GM19397 (cell line): ENCODE measurements around the gene HOXB3.
"Not testable (repeated sequence)": the region's sequence is repeated elsewhere in the genome, so short reads cannot be mapped to it uniquely, and the experiment has no call there.

Experiments
- ATAC-seq: cut with Tn5 transposase; IDR thresholded peaks from one replicate; pipeline ENCODE4 v1.9.1; 2021; ENCODE audit warnings: mild to moderate bottlenecking, moderate library complexity; ENCODE audit not compliant: unreplicated experiment

HOXB3 gene

GRCh38 chr17:48547808-48548522 lies 42.1 kb downstream of the HOXB3 start:
- ATAC-seq = no peak

GRCh38 chr17:48546924-48547807 lies 42.9 kb downstream of the HOXB3 start:
- no peak for ATAC-seq

GRCh38 chr17:48546137-48546923 lies 43.7 kb downstream of the HOXB3 start:
- ATAC-seq = no peak

GRCh38 chr17:48545539-48545938 lies 44.5 kb downstream of the HOXB3 start:
- no peak for ATAC-seq

GRCh38 chr17:48545022-48545375 lies 45.0 kb downstream of the HOXB3 start, which contains the start of gene HOXB2:
HOXB2 (minus strand) TSS chr17:48545109; CDS start chr17:48544911, 198 bp downstream.
- ATAC-seq = no peak

- no peak for ATAC-seq
Measured at GRCh38 chr17:48544349-48545021, 45.6 kb downstream of the HOXB3 start.

- ATAC-seq = no peak
Measured at GRCh38 chr17:48543854-48544348, 46.1 kb downstream of the HOXB3 start.

GRCh38 chr17:48543107-48543853 lies 46.8 kb downstream of the HOXB3 start:
- ATAC-seq = peak; percentile 61

- no peak for ATAC-seq
Measured at GRCh38 chr17:48542698-48543106, 47.3 kb downstream of the HOXB3 start.

GRCh38 chr17:48542114-48542656 lies 47.9 kb downstream of the HOXB3 start:
- ATAC-seq = no peak

GRCh38 chr17:48541577-48542113 lies 48.4 kb downstream of the HOXB3 start:
- ATAC-seq = no peak

- no peak for ATAC-seq
Measured at GRCh38 chr17:48541036-48541576, 48.9 kb downstream of the HOXB3 start.

GRCh38 chr17:48540213-48540612 lies 49.8 kb downstream of the HOXB3 start:
- ATAC-seq = no peak

- ATAC-seq = no peak
Measured at GRCh38 chr17:48539177-48539576, 50.9 kb downstream of the HOXB3 start.

GRCh38 chr17:48537316-48537715 lies 52.7 kb downstream of the HOXB3 start:
- no peak for ATAC-seq

GRCh38 chr17:48535793-48536559 lies 54.1 kb downstream of the HOXB3 start:
- not testable (repeated sequence) for ATAC-seq

- no peak for ATAC-seq
Measured at GRCh38 chr17:48532261-48532660, 57.8 kb downstream of the HOXB3 start.

- ATAC-seq = no peak
Measured at GRCh38 chr17:48530887-48531272, 59.2 kb downstream of the HOXB3 start, which contains the start of gene HOXB1. HOXB1 (minus strand) TSS chr17:48531011; CDS start chr17:48530904, 107 bp downstream.
